ENCODE results near the gene PARP16.

Gene PARP16

DNA sequence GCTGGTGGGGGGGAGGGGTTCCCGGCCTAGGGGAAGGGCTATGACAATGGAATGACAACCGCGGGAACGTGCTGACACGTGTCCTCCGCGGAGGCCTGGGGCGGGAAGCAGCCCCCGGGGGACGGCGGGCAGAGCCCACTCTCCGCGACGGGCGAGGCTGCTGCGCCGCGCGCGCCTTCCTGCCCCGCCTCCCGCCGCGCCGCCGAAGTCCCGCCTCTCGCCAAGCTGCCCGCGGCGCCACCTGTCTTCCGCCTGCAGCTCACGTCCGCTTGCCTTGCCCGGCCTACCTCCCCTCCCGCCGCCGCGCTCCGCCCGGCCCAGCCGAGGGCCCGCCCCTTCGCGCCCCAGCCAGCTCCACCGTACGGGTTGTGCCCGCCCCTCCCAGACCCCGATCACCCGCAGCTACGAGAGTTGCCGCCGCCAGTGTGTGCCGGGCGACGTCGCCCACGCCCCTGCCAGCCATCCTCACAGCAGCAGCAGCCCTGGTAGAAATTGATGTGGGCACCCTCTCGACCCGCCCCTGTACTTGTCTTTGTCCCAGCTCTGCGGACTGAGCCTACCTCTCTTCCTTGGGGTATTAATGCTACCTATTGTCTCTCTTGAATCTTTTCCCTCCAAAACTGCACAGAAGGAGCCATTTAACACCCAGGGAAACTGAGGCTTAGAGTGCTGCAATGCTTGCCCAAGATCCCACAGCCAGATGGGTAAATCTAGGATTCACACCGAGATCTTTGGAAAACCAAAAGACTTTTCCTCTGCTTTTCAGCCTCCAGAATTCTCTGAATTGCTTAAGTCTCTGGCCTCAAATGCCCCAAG, at the start of gene PARP16:
TSS of gene PARP16 (minus strand) at position 180 of the 816 bp plus-strand sequence. CDS start 457 bp downstream, outside the sequence.
- peak; percentile 58 to 89 (median 75) for DNase-seq

DNA sequence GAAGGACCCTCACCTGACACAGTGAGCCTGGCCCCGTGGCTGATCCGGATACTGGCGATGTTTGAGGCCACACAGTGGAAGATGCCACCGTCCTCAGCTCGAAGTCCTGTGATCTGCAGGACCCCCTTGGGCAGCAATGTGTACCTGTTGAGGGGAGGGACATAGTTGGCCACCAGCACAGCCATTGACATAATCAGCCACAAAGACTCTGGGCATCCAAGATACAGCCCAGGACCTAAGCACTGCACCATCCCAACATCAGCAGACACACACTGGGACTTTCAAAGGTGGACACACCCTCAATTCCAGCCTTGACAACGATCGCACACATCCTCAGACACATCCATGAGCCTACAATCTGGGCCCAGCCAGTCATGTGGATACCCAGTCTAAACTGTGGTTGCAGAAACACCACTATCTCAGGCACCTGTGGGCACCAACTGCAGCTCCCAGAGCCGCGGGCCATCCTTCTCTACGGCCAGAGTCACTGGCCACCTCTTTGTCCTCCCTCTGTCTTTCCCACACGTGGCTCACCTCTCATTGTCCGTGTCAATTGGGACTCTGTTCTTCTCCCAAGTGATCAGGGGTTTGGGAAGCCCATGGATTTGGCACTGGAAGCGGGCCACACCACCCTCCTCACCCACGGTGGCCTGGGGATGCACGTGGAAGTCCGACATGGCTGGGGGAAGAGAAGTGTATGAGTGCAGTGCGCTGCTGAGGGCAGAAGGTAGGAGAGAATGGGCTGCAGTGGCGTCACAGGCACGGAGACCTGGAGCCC, 48.8 kb upstream of the PARP16 start:
- DNase-seq, result no peak

- DNase-seq, result peak in 2 of 3 donors; percentile 12 to 37
Measured at GRCh38 chr15:65334586-65335231, 48.0 kb upstream of the PARP16 start.

- DNase-seq, result no peak
Measured at GRCh38 chr15:65333856-65334255, 47.2 kb upstream of the PARP16 start.

DNA sequence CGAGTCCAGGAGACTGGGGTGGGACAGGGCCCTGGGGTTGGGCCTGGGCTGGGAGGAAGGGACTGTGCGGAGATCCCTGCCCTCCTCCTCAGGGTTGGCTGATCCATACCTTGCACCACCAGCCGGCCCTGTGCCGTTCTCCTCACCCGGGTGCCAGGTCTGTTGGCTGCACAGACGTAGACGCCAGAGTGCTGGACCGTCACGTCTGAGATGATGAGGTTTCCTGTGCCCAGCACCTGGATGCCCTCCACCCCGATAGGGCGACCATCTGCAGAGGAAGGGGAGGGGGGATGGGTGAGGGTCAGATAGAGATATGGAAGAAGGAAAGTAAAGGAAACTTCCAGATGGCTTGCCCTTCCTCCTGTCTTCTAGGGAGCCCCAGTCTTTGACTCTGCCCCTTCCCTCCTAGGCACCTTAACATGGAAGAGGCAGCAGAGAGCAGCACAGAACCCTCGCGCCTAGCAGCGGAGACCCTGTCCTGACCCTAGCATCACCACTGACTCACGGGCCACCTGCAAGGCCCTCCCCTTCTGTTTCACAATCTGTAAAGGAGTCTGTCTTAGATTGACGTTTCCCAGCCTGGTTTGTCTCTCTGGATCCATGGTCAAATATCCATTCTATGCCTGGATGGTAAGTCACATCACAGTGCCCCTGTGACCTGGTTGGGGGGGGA, 46.6 kb upstream of the PARP16 start:
- no peak for DNase-seq

DNA sequence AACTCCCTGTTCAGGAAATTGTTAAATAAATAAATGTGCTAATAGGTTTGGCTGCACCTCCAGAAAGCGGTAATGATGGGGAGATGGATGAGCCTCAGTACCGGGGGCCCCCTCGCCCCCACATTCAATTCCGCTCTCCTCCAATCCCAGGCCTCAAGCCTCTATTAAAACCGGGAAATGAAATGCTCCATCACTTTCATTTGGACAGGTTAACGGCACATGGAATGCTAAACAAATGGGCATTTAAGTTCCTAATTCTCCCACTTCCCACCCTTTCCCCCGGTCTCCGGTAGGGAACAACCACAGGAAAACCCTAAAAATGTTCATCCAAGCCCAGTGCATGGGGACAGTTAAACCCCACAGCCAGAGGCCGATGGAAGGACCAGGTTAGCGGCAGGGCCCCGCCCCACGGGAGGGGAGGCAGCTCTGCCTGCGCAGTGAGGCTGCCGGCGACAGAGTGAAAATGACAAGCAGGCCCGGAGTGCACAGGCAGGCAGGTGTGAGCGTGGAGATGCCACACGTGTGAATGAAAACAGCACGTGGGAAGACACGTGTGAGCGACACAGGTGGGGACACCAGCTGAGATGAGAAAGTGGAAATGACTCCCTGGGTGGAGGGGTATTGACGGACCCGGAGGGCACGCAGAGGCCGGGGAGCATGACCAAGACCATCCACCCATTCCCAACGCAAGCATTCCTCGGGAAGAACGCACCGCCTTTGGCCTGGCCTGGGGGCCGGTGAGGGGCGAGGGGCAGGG, 45.9 kb upstream of the PARP16 start:
- DNase-seq, result no peak

DNA sequence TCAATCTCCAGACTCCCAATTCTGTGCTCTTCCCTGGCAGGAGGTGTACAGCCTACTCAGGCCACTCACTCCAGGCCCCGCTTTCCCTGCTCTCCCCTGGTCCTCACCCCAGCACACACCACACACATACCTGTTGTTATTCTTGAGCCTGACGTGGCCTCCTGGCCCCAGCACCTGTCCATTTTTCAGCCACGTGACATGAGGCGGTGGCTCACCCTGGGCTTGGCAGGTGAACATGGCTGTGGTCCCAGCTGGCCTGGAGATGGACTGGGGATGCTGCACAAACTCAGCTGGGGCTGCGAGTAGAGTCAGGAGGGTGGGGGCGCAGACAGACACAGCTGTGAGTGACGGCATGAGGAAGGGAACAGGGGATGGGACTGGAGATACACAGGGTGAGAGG, 45.1 kb upstream of the PARP16 start:
- no peak for DNase-seq

DNA sequence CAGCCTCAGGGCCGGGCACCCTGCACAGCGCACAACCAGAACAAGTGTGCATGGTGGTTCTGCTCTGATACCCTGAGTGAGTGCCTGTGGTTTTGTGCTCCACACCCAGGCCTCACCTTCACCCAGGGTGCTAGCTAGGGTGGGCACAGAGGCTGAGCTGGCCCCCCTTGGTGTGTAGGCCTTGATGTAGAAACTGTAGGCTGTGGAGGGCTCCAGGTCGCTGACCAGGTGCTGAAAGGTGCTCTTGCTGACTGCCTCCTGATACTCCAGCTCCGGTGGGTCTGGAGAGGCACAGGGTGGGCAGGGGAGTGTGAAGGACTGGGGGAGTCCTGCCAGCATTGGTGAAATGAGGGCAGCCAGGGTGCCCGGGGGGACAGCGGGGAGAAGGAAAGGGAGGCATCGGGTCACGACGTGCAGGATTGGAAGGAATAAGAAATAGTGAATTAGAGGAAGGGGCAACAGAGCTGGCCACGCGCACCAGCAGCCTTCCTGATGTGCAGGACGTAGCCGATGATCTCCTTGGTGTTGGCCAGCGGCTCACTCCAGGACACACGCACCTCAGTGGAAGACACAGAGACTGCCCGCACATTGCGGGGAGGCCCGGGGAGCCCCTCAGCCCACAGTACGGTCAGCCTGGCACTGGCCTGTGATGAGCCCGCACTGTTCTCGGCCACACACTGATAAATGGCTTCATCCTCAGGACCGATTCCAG, 44.4 kb upstream of the PARP16 start:
- DNase-seq, result no peak

DNA sequence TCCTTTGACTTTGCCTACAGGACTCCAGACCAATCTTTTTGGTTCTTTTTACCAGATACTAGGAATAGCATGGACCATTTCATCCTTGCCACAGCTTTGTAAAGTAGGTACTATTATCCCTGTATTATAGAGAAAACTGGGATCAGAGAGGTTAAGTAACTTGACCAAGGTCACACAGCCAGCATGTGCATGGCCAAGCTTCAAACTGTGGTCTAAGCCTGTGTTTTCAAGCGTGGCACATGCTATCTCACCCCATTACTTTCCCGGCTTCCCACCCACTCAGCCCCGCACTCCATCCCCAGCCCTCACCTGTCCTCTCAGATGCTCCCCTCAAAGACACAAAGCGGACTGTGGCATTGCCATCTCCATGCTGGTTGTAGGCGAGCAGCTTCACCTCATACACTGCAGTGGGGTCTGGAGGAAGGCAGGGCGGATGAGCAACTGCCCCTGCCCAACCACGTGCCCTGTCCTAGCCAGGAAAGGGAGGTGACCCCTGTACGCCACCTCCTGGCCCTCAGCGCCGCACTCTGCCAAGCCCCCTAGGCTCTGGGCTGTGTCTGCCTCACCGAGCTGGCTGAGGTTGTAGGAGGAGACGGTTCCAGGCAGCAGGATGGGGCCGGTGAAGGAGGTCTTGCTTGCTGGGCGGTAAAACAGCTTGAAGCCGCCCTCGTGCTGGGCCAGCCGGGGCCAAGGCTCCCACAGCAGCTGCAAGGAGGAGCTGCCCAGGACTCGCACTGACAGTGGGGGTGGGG, 43.5 kb upstream of the PARP16 start:
- DNase-seq, result no peak

DNA sequence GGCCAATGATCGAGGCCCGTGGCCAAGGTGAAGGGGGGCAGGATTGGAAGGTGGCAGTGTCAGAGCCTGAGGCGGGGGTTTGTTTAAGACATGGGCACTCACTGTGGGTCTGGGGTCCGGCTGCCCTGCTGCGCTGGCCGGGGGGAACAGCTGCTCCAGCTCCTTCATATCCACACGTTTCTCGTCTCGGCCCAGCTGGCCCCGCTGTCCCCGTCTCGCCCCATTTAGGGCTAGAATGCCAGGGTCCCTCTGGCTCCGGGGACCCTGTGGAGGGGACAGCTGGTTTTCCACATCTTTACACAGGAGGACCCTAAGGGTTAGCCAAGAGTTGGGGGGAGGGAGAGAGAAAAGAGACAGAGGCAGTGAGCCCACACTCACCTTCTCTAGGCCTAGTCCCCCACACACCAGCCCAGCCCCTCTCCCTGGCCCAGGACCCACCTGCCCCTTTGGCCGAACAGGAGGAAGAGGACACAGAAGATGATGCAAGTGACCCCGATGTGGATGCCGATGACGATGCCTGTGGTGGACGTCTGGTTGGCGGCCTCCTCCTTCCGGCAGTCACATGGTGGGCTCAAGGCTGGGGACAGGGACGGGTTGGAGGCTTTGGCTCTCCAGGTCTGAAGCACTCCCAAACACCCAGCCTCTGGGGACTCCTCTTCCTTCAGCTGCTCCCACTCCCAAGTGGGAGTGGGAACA, 42.8 kb upstream of the PARP16 start:
- no peak for DNase-seq

DNA sequence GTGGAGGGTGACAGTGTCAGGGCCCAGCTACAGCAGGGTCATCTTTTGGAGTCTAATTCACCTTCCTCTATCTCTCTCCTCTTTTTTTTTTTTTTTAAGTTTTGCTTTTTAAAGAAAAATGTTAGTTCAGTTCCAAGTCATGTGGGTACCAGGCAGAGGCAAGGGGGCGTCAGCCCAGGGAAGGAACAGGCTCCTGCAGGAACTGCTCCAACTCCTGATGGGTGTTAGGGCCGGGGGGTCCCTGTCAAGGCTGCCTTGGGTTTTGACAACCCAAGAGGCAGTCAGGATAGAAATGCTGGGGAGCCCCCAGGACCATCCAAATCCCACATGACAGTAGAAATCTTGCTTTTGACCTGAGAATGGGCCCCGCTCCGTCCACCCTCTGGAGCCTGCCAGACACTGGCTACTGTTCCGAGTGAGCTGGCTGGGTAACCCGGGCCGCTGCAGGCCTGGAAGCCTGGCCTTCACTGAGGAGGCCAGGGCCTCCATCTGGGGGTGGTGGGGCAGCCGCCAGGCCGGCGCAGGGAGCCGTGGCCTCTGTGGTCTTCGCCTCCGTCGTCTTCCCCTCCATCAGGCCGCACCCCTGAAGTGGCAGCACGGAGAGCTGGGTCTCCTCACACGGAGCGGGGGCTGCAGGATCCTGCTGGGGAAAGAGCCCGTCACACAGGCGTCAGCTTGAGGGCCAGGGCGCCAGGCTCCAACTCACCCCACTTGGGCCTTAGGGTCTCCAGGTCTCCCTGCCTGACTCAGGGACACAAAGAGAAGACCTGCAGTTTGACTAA, 42.0 kb upstream of the PARP16 start:
- DNase-seq, result no peak

DNA sequence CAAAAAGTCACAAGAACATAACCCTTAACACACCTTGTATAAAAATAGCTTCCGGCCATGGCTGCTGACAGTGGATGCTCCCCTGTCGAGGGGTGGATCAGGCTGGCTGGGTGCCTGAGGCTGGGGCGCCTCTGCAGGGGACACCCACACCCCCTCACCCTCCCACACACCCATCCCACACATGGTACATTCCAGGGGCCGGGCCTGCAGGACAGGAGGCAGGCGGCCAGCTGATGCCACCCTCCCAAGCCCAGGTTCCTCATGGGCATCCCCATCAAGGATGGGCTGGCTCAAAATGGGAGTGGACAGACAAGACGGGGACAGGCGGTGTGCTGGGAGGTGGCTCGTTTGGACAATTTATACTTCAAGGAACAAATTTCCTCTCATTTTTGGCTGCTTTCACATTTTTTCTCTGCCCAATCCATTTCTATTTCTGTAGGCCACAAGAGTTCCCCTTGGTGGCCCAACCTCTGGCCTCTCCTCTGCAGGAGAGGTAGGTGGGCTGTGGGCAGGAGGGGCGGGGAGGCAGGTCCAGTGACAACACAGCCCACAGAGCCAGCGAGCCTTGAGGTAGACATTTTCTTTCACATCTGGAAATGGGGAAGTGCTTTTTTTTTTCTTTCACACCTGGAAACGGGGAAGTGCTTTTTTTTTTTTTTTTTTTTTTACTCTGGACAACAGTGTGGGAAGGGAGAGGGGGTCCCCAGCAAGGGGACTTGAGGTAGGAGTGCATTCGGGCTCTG, 41.1 kb upstream of the PARP16 start:
- DNase-seq, result no peak

GRCh38 chr15:65326818-65327217, 40.1 kb upstream of the PARP16 start:
- no peak for DNase-seq

GRCh38 chr15:65326117-65326526, 39.4 kb upstream of the PARP16 start:
- DNase-seq, result no peak

DNA sequence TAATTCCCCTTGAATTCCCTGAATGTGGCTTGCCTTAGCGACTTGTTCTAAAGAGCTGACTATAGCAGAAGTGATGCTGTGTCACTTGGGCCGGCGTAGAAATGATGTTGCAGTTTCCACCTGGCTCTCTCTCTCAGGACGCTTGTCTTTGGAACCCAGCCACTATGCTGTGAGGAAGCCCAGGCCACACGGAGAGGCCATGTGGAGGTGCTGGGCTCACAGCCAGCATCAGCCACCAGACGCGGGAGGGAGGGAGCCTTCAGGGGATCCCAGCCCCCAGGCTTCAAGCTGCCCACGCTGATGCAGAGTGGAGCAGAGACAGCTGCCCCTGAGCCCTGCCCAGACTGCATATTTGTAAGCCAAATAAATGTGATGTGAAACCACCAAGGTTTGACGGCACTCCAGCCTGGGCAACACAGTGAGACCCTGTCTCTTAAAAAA, 36.4 kb upstream of the PARP16 start:
- no peak for DNase-seq

DNA sequence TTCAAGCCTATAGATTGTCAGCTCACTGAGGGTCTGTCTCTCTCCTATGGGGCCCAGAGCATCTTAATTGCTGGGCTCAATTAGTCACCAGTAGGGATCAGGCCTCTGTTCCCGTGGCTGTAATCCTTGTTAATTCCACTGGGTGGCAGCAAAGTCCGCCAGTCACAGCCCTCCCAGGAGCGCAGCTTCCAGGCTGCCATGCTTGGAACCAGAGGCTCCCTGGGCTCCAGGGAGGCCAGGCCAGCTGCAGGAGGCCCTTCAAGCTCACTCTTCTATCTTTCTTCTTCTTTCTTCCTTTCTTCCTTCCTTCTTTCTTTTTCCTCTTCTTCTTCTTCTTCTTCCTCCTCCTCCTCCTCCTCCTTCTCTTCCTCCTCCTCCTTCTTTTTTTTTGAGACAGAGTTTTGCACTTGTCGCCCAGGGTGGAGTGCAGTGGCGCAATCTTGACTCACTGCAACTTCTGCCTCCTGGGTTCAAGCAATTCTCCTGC, 32.2 kb upstream of the PARP16 start:
- DNase-seq, result peak; percentile 84 to 90 (median 84)

- DNase-seq, result no peak
Measured at GRCh38 chr15:65312400-65312916, 25.8 kb upstream of the PARP16 start.

DNA sequence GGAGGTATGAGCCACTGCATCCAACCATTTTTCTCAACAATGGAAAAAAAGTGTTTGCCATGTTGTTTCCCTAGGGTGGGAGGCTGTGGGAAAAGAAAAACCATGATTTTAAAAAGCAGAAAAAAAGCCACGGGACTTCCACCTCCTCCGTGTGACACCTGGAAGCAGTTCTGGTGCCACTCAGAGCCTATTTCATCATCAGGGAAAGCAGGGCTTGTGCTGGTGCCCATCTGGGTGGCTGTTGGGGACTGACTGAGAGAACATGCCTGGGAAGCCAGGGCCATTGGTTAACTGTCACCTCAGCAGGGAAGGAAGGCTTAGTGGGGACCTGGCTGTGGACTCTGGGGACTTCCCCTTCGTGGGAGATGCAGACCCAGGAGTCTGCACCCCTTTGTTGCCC, 25.1 kb upstream of the PARP16 start:
- no peak for DNase-seq
